SK-N-DZ (cell line): ENCODE results near the gene TIRAP.
"Not testable (repeated sequence)": the region's sequence is repeated elsewhere in the genome, so short reads cannot be mapped to it uniquely, and the experiment has no call there.

Source experiments
- DNase-seq: peaks from one replicate; pipeline ENCODE4 v3.0.0-alpha.2; 2015; ENCODE audit warnings: low spot score

The TIRAP gene

GRCh38 chr11:126284829-126285228 lies 1.9 kb downstream of the TIRAP start:
- DNase-seq, result no peak

DNA sequence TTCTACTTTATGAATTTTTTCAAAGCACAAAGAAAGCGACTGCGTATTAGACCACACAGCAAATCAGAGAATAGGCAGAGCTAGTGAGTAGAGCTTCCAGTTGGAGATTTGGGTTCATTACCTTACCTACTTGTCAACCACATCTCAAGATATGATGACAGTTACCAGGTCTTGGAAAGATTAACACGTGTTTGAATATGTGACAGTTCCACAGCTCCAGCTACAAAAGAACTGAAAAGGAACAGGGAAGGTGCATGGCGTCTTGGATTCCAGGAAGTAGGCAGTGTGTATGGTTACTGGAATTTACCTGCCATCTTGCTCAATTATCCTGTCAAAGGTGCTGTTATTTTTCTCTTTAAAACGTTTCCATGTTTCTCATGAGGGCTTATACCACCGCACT lies 5.3 kb downstream of the TIRAP start:
- no peak for DNase-seq

DNA sequence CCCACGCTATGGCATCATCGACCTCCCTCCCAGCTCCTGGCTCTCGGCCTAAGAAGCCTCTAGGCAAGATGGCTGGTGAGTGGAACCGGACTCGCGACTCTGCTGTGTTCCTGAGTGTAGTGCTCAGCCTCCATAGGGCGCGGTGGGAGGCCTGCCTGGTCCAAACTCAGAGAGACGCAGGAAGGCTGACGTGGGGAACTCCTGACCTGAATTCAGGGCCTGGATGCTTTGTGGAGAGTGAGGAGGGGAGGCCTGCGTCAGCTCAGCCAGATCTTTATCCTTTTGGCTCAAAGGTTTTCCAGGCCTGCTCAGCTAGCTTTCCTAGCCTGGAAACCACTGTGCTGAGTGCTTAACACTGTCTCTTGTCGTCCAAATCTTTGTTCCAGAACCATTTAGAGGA lies 8.0 kb downstream of the TIRAP start:
- no peak for DNase-seq

- DNase-seq, result no peak
Observed at GRCh38 chr11:126293726-126294125, 10.8 kb downstream of the TIRAP start.

GRCh38 chr11:126297004-126297403 lies 14.1 kb downstream of the TIRAP start:
- DNase-seq, result no peak

- peak; percentile 83 for DNase-seq
Observed at GRCh38 chr11:126303623-126304456, 20.9 kb downstream of the TIRAP start, which contains the start of gene DCPS. Gene DCPS, plus strand, starts transcription at chr11:126304060. Its CDS starts 21 bp downstream, at chr11:126304081.

- DNase-seq, result no peak
Observed at GRCh38 chr11:126304457-126305075, 21.7 kb downstream of the TIRAP start.

GRCh38 chr11:126305699-126306098 lies 22.8 kb downstream of the TIRAP start:
- no peak for DNase-seq

GRCh38 chr11:126307706-126308105 lies 24.8 kb downstream of the TIRAP start:
- no peak for DNase-seq

DNA sequence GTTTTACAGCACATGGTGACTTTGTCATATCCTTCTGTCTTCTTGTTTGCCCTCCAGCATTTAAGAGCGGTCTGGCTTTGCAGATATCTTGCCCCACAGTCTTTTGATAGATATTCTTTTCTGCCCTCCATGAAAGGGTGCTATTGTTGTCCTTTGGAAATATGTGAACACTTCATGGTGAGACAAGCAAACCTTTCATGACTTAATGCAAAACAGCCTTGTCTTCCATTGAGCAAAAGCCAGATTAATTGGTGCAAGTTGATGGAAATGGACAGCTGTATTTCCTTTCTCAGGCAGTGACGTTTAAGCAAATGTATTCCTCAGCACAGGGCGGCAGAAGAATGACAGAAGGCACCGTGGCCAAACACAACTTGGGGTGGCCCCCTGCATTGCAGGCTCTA lies 25.4 kb downstream of the TIRAP start:
- DNase-seq, result no peak

DNA sequence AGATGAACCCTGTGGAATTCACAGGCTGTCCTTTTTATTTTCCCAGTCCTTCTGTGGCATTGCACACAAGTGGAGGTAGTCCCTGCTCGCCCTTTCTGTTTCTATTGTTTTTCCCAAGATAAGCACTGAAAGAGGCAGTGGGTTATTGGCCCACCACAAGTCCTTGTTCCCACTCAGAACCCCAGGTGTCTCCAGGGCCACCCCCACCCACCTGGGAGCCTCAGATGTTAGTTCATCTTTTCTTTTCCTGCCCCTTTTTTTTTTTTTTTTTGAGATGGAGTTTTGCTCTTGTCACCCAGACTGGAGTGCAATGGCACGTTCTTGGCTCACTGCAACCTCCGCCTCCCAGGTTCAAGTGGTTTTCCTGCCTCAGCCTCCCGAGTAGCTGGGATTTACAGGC lies 25.9 kb downstream of the TIRAP start:
- DNase-seq, result not testable (repeated sequence)

DNA sequence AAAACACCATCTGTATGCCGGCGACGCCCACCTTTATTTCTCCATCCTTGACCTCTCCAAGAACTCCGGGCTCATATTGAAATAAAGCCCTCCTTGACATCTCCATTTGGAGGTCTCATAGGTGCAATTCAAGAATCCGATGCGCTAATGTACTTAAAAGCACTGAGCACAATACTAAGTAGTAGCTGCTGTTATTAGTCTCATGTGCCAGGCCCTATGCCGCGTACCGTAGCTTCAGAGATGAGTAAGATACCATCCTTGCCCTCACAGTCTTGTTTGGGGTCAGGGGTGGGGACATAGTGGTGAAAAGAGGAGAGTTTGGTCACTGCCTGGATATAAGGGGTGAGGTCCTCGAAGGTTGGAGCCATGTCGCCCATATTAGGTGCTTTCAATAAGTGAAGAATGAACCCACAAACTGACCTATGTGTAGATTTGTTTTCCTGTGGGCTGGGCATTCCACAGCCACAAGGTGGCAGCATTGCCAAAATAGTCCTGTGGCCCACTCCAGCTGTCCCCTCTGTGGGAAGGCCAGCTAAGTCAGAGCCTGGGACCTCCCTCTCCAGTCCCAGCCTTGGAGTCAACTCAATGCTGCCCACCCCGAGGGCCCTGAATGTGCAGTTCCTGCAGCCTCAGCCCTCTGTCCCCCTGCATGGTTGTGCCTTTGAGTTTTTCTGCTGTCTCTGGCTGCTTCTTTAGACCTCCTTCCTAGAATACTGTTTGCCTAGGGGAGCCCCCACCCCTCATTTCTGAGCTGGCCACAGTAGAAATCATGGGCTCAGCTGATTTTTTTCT lies 27.5 kb downstream of the TIRAP start:
- DNase-seq, result peak; percentile 51

DNA sequence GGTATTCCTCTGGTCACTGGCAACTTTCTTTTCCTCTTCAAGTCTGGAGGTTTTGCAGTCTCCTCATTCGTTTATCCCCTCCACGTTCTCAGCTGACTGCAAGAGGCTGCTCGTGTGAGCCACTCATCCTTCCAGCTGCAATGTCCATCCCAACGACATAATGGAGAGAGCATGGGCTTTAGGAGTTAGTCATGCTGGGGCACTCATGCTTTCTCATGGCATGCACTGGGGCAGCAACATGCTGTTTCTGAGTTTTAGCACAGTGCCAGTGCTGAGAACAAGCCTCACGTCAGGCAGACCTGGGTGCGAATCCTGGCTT lies 28.1 kb downstream of the TIRAP start:
- DNase-seq, result no peak

GRCh38 chr11:126311401-126312291 lies 28.8 kb downstream of the TIRAP start:
- DNase-seq, result no peak

GRCh38 chr11:126312961-126313360 lies 30.1 kb downstream of the TIRAP start:
- DNase-seq, result no peak

GRCh38 chr11:126313826-126314225 lies 30.9 kb downstream of the TIRAP start:
- no peak for DNase-seq

GRCh38 chr11:126317432-126317755 lies 34.5 kb downstream of the TIRAP start:
- no peak for DNase-seq

GRCh38 chr11:126317756-126318573 lies 35.1 kb downstream of the TIRAP start:
- no peak for DNase-seq

- no peak for DNase-seq
Observed at GRCh38 chr11:126318574-126319373, 35.9 kb downstream of the TIRAP start.

DNA sequence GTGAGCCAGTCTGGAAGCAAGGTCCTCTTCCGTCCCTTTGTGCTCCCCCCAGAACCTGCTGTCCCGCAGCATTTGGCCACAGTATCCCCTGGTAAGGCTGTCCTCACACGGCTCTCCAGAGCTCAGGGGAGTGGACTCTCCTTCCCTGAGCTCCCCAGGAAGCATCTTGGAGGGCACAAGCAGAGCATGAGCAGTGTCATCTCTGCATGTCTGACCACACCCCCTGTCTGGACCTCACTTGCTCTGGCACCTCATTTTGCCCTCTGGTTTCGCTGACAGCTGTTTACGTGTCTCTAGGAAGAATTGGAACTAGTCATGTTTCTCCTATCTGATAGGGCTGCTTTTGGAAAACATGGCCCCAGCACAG lies 36.5 kb downstream of the TIRAP start:
- no peak for DNase-seq
